ENCODE results near the gene MAGI1.

MAGI1 gene

DNA sequence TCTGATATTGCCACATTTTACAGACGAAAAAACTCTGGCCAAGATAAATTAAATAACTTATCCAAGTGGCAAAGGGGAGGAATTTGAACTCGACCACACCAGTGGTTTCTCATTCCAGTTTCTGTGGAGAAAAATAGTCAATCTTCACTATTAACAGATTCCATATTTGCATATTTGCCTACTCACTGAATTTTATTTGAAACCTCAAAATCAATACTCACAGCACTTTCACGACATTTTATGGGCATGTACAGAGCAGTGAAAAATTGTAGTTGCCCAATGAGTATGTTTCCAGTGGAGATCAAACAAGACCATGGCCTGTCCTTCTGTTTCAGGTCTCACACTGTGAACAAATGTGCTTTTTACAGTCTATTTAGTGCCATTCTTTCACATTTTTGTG lies 374.3 kb downstream of the MAGI1 start:
- ATAC-seq: no peak
- TF ChIP-seq, protein P1, sequence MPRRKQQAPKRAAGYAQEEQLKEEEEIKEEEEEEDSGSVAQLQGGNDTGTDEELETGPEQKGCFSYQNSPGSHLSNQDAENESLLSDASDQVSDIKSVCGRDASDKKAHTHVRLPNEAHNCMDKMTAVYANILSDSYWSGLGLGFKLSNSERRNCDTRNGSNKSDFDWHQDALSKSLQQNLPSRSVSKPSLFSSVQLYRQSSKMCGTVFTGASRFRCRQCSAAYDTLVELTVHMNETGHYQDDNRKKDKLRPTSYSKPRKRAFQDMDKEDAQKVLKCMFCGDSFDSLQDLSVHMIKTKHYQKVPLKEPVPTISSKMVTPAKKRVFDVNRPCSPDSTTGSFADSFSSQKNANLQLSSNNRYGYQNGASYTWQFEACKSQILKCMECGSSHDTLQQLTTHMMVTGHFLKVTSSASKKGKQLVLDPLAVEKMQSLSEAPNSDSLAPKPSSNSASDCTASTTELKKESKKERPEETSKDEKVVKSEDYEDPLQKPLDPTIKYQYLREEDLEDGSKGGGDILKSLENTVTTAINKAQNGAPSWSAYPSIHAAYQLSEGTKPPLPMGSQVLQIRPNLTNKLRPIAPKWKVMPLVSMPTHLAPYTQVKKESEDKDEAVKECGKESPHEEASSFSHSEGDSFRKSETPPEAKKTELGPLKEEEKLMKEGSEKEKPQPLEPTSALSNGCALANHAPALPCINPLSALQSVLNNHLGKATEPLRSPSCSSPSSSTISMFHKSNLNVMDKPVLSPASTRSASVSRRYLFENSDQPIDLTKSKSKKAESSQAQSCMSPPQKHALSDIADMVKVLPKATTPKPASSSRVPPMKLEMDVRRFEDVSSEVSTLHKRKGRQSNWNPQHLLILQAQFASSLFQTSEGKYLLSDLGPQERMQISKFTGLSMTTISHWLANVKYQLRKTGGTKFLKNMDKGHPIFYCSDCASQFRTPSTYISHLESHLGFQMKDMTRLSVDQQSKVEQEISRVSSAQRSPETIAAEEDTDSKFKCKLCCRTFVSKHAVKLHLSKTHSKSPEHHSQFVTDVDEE (CRISPR knock-in tag; IDR thresholded peaks at IDR 0.05): no peak
- no peak for TF ChIP-seq ZFP30 (CRISPR knock-in tag; IDR thresholded peaks at IDR 0.05)
- TF ChIP-seq SNAI2 (CRISPR knock-in tag; IDR thresholded peaks at IDR 0.05): no peak
- no peak for TF ChIP-seq RARB (CRISPR knock-in tag; IDR thresholded peaks at IDR 0.05)
- TF ChIP-seq PPARA (CRISPR knock-in tag; IDR thresholded peaks at IDR 0.05; ENCODE audit: borderline replicate concordance): no peak
- TF ChIP-seq ZNF70 (CRISPR knock-in tag; IDR thresholded peaks at IDR 0.05): no peak
- no peak for TF ChIP-seq ZFP3 (CRISPR knock-in tag; IDR thresholded peaks at IDR 0.05)
- no peak for TF ChIP-seq ZNF8 (CRISPR knock-in tag; IDR thresholded peaks at IDR 0.05)
- no peak for TF ChIP-seq OSR1 (CRISPR knock-in tag; IDR thresholded peaks at IDR 0.05)
- no peak for TF ChIP-seq TOX (CRISPR knock-in tag; IDR thresholded peaks at IDR 0.05; ENCODE audit: borderline replicate concordance)
- TF ChIP-seq ZNF565 (CRISPR knock-in tag; conservative IDR thresholded peaks at IDR 0.05; ENCODE audit: low read depth): no peak
- TF ChIP-seq CSDC2 (CRISPR knock-in tag; IDR thresholded peaks at IDR 0.05): no peak
- no peak for TF ChIP-seq ESRRG (CRISPR knock-in tag; IDR thresholded peaks at IDR 0.05)
- no peak for TF ChIP-seq ZC3H10 (CRISPR knock-in tag; IDR thresholded peaks at IDR 0.05)
- no peak for TF ChIP-seq BACH2 (CRISPR knock-in tag; IDR thresholded peaks at IDR 0.05; ENCODE audit: borderline replicate concordance)
- TF ChIP-seq, protein P2, sequence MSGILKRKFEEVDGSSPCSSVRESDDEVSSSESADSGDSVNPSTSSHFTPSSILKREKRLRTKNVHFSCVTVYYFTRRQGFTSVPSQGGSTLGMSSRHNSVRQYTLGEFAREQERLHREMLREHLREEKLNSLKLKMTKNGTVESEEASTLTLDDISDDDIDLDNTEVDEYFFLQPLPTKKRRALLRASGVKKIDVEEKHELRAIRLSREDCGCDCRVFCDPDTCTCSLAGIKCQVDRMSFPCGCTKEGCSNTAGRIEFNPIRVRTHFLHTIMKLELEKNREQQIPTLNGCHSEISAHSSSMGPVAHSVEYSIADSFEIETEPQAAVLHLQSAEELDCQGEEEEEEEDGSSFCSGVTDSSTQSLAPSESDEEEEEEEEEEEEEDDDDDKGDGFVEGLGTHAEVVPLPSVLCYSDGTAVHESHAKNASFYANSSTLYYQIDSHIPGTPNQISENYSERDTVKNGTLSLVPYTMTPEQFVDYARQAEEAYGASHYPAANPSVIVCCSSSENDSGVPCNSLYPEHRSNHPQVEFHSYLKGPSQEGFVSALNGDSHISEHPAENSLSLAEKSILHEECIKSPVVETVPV (CRISPR knock-in tag; IDR thresholded peaks at IDR 0.05): no peak
- TF ChIP-seq, protein P3, sequence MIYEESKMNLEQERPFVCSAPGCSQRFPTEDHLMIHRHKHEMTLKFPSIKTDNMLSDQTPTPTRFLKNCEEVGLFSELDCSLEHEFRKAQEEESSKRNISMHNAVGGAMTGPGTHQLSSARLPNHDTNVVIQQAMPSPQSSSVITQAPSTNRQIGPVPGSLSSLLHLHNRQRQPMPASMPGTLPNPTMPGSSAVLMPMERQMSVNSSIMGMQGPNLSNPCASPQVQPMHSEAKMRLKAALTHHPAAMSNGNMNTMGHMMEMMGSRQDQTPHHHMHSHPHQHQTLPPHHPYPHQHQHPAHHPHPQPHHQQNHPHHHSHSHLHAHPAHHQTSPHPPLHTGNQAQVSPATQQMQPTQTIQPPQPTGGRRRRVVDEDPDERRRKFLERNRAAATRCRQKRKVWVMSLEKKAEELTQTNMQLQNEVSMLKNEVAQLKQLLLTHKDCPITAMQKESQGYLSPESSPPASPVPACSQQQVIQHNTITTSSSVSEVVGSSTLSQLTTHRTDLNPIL (CRISPR knock-in tag; IDR thresholded peaks at IDR 0.05; ENCODE audit: low read depth): no peak
- no peak for TF ChIP-seq TCF4 (CRISPR knock-in tag; IDR thresholded peaks at IDR 0.05; ENCODE audit: borderline replicate concordance)
- no peak for TF ChIP-seq ISL1 (CRISPR knock-in tag; IDR thresholded peaks at IDR 0.05)
- TF ChIP-seq GLIS3 (CRISPR knock-in tag; IDR thresholded peaks at IDR 0.05): no peak

DNA sequence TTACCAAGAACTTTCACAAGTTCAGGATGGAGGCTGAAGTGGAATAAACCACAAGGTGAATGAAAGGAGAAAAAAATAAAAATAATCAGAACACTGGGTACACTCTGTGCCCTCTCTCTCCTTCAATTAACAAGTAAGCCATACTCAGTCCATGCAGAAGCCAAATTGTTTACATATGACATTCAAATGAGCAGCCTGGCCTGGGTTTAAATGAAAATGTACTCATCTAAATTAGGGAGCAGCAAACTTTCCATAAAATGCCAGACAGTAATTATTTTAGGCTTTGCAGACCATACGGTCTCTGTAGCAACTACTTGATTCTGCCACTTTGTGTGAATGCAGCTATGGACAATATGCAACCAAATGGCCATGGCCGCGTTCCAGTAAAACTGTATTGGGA lies 376.6 kb downstream of the MAGI1 start:
- TF ChIP-seq TOX (CRISPR knock-in tag; IDR thresholded peaks at IDR 0.05; ENCODE audit: borderline replicate concordance) (no peak), ZNF8 (CRISPR knock-in tag; IDR thresholded peaks at IDR 0.05) (no peak), RARB (CRISPR knock-in tag; IDR thresholded peaks at IDR 0.05) (no peak), ISL1 (CRISPR knock-in tag; IDR thresholded peaks at IDR 0.05) (no peak), ZFP30 (CRISPR knock-in tag; IDR thresholded peaks at IDR 0.05) (no peak), TCF4 (CRISPR knock-in tag; IDR thresholded peaks at IDR 0.05; ENCODE audit: borderline replicate concordance) (no peak), ZNF565 (CRISPR knock-in tag; conservative IDR thresholded peaks at IDR 0.05; ENCODE audit: low read depth) (no peak), ESRRG (CRISPR knock-in tag; IDR thresholded peaks at IDR 0.05) (no peak)
- TF ChIP-seq, protein P4, sequence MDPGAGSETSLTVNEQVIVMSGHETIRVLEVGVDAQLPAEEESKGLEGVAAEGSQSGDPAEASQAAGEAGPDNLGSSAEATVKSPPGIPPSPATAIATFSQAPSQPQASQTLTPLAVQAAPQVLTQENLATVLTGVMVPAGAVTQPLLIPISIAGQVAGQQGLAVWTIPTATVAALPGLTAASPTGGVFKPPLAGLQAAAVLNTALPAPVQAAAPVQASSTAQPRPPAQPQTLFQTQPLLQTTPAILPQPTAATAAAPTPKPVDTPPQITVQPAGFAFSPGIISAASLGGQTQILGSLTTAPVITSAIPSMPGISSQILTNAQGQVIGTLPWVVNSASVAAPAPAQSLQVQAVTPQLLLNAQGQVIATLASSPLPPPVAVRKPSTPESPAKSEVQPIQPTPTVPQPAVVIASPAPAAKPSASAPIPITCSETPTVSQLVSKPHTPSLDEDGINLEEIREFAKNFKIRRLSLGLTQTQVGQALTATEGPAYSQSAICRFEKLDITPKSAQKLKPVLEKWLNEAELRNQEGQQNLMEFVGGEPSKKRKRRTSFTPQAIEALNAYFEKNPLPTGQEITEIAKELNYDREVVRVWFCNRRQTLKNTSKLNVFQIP (CRISPR knock-in tag; IDR thresholded peaks at IDR 0.05; ENCODE audit: borderline replicate concordance, low read depth): no peak
- no peak for ATAC-seq

DNA sequence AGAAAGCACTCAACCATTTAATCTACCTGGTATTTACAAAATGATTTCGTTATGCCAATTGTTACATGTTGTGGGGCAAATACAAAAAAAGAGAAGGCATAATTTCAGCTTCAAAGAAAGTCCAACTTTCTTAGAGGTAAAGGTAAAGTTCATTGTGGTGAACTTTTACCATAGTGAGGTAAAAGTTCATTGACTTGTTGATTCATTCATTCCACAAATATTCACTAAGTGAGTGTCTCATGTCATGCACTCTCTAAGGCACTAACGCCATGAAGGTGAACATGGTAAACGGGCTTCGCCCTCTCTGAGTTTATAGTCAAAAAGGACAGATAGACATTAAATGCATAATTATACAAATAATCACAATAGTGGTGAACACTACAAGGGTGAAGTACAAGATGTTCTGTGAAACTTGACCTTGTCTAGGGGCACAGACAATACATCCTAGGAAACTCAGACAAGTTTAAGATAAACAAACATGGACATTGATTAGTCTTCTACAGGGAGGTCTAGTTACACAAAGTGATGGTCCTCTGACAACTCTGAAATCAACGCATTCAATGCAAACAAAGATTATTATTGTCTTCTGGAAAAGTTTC lies 378.6 kb downstream of the MAGI1 start:
- TF ChIP-seq CSDC2 (CRISPR knock-in tag; IDR thresholded peaks at IDR 0.05): no peak
- no peak for TF ChIP-seq ZNF70 (CRISPR knock-in tag; IDR thresholded peaks at IDR 0.05)
- TF ChIP-seq TOX (CRISPR knock-in tag; IDR thresholded peaks at IDR 0.05; ENCODE audit: borderline replicate concordance): no peak
- no peak for TF ChIP-seq TCF4 (CRISPR knock-in tag; IDR thresholded peaks at IDR 0.05; ENCODE audit: borderline replicate concordance)
- no peak for TF ChIP-seq SNAI2 (CRISPR knock-in tag; IDR thresholded peaks at IDR 0.05)
- no peak for TF ChIP-seq ZFP3 (CRISPR knock-in tag; IDR thresholded peaks at IDR 0.05)
- TF ChIP-seq ISL1 (CRISPR knock-in tag; IDR thresholded peaks at IDR 0.05): no peak
- no peak for TF ChIP-seq ZC3H10 (CRISPR knock-in tag; IDR thresholded peaks at IDR 0.05)
- TF ChIP-seq, protein P2 (CRISPR knock-in tag; IDR thresholded peaks at IDR 0.05): no peak
- no peak for TF ChIP-seq PPARA (CRISPR knock-in tag; IDR thresholded peaks at IDR 0.05; ENCODE audit: borderline replicate concordance)
- TF ChIP-seq, protein P3 (CRISPR knock-in tag; IDR thresholded peaks at IDR 0.05; ENCODE audit: low read depth): no peak
- TF ChIP-seq, protein P1 (CRISPR knock-in tag; IDR thresholded peaks at IDR 0.05): no peak
- no peak for ATAC-seq
